SK-N-SH (cell line): Measurements from ENCODE around the gene COG4. TPM values are rescaled to one million over a fixed set of nuclear protein-coding genes. Genes with fewer than 3 reads are reported as not detected.

Experiments used
- CTCF ChIA-PET: fragments of 300-600, 350-600 bp; formaldehyde crosslinking; extraction: SDS; loops from one replicate; lab custom pipeline; 2021; lab: Yijun Ruan, JAX
- POLR2A ChIA-PET: fragments of 350-600 bp; sonication (Branson Sonifier 250); formaldehyde crosslinking; extraction: SDS; loops from one replicate; lab custom pipeline; 2020; ENCODE audit warnings: antibody characterized with exemption, inconsistent platforms; lab: Yijun Ruan, JAX
- DNase-seq: peaks from one replicate; pipeline ENCODE4 v3.0.0; 2012
- H2AFZ ChIP-seq: fragments of 200-600 bp; sonication (generic); 2 replicates; pipeline ENCODE4 v1.8.1; 2016; ENCODE audit warnings: antibody characterized with exemption, mild to moderate bottlenecking, low read depth
- H3F3A ChIP-seq: fragments of 200-600 bp; sonication (generic); replicated peaks from 2 replicates; pipeline ENCODE3; 2016; ENCODE audit warnings: antibody characterized with exemption, mild to moderate bottlenecking; ENCODE audit not compliant: insufficient read depth
- H3K27ac ChIP-seq, 2 experiments: fragments of 200-500 bp in 1 of 2; fragments of 200-600 bp in 1 of 2; sonication (Bioruptor generic) in 1 of 2; sonication (generic), shearing (Covaris generic) in 1 of 2; 2 replicates each; pipeline versions ENCODE4 v1.5.1 to v1.6.1; 2014 to 2016; ENCODE audit warnings: low read depth in 2 of 2, inconsistent platforms in 1 of 2, low read length in 1 of 2, mild to moderate bottlenecking in 1 of 2, mixed read lengths in 1 of 2
- H3K27me3 ChIP-seq: fragments of 200-600 bp; sonication (generic), shearing (Covaris generic); 2 replicates; pipeline ENCODE4 v1.6.1; 2016; ENCODE audit warnings: mixed run types; ENCODE audit not compliant: insufficient read depth
- H3K36me3 ChIP-seq, 2 experiments: fragments of 200-500 bp in 1 of 2; fragments of 200-600 bp in 1 of 2; sonication (Bioruptor generic) in 1 of 2; sonication (generic) in 1 of 2; replicated peaks in 1 of 2; 2 replicates each; pipeline versions ENCODE3 to v1.5.1; 2014 to 2016; ENCODE audit warnings: low read length in 1 of 2, mild to moderate bottlenecking in 1 of 2; ENCODE audit not compliant: insufficient read depth in 2 of 2, control insufficient read depth in 1 of 2
- H3K4me1 ChIP-seq, 2 experiments: fragments of 200-500 bp in 1 of 2; fragments of 200-600 bp in 1 of 2; sonication (Bioruptor generic) in 1 of 2; sonication (generic), shearing (Covaris generic) in 1 of 2; 2 replicates each; pipeline versions ENCODE4 v1.5.1 to v1.6.1; 2014 to 2016; ENCODE audit warnings: low read depth in 1 of 2, low read length in 1 of 2, mixed run types in 1 of 2; ENCODE audit not compliant: insufficient read depth in 2 of 2, control insufficient read depth in 1 of 2
- H3K4me2 ChIP-seq: fragments of 200-600 bp; sonication (generic), shearing (Covaris generic); 2 replicates; pipeline ENCODE4 v1.6.1; 2017; ENCODE audit warnings: mixed run types
- H3K4me3 ChIP-seq, 2 experiments: fragments of 200-500 bp in 1 of 2; fragments of 200-600 bp in 1 of 2; sonication (Bioruptor generic) in 1 of 2; sonication (generic), shearing (Covaris generic) in 1 of 2; 2 replicates each; pipeline versions ENCODE4 v1.5.1 to v1.8.1; 2014 to 2016; ENCODE audit warnings: low read depth in 2 of 2, inconsistent platforms in 1 of 2, low read length in 1 of 2, mild to moderate bottlenecking in 1 of 2, mixed read lengths in 1 of 2, moderate library complexity in 1 of 2
- H3K79me2 ChIP-seq: fragments of 200-600 bp; sonication (generic); 2 replicates; pipeline ENCODE4 v1.8.1; 2017; ENCODE audit warnings: mild to moderate bottlenecking; ENCODE audit not compliant: insufficient read depth
- H3K9ac ChIP-seq: fragments of 200-600 bp; sonication (generic); 2 replicates; pipeline ENCODE4 v1.6.1; 2017; ENCODE audit warnings: mixed run types
- H3K9me2 ChIP-seq: fragments of 200-600 bp; sonication (generic); 2 replicates; pipeline ENCODE4 v1.6.1; 2017; ENCODE audit warnings: mixed run types
- H3K9me3 ChIP-seq: fragments of 200-600 bp; sonication (generic); 2 replicates; pipeline ENCODE4 v1.6.1; 2017; ENCODE audit warnings: mixed run types, mild to moderate bottlenecking, moderate library complexity
- H4K20me1 ChIP-seq: fragments of 200-600 bp; sonication (generic); 2 replicates; pipeline ENCODE4 v1.6.1; 2017; ENCODE audit warnings: mild to moderate bottlenecking, mixed run types; ENCODE audit not compliant: insufficient read depth
- CHD2 ChIP-seq: fragments of 150-350 bp; IDR thresholded peaks from 2 replicates; pipeline ENCODE4 v1.6.1; 2018; ENCODE audit warnings: low read length; ENCODE audit not compliant: partially characterized antibody
- ELF1 ChIP-seq: IDR thresholded peaks from 2 replicates; pipeline ENCODE4 v1.4.0; 2012
- EZH2phosphoT487 ChIP-seq: fragments of 200-600 bp; sonication (generic); IDR thresholded peaks from 2 replicates; pipeline ENCODE4 v1.6.1; 2017; ENCODE audit warnings: low read depth, mixed run types, mild to moderate bottlenecking, antibody characterized with exemption, moderate library complexity, borderline replicate concordance
- MXI1 ChIP-seq: IDR thresholded peaks from 2 replicates; pipeline ENCODE4 v1.6.1; 2012; ENCODE audit warnings: mild to moderate bottlenecking, low read depth, low read length, improper control_type of control experiment
- WGBS: methylation state at CpG from one replicate; pipeline ENCODE4 v1.1.6; 2017; ENCODE audit warnings: low lambda C conversion rate; 5-methylcytosine and 5-hydroxymethylcytosine counted together
- polyA plus RNA-seq, 3 experiments: library from polyadenylated mRNA; depleted of rRNA; stranded (reverse); fragments of >200 nt; gene quantifications; 2 replicates each; pipeline ENCODE4 v1.2.3, GENCODE V29; 2012
- TF ChIP-seq, protein P1 (sequence below): IDR thresholded peaks from 2 replicates; pipeline ENCODE4; 2012
- TF ChIP-seq, protein P2 (sequence below): fragments of 150-350 bp; IDR thresholded peaks from 2 replicates; pipeline ENCODE4 v1.6.1; 2017; ENCODE audit warnings: antibody characterized with exemption, low read length, low read depth, borderline replicate concordance
- TF ChIP-seq, protein P3 (sequence below): IDR thresholded peaks from 2 replicates; pipeline ENCODE4 v1.6.1; 2012; ENCODE audit warnings: mild to moderate bottlenecking, low read depth, low read length, moderate library complexity
- TF ChIP-seq, protein P4 (sequence below): IDR thresholded peaks from 2 replicates; pipeline ENCODE4 v1.4.0; 2012; ENCODE audit warnings: low read depth, borderline replicate concordance

The COG4 gene
- polyA plus RNA-seq, 1 of the 3 experiments (the other 2 are of a cell fraction), result 54.4 TPM

DNA sequence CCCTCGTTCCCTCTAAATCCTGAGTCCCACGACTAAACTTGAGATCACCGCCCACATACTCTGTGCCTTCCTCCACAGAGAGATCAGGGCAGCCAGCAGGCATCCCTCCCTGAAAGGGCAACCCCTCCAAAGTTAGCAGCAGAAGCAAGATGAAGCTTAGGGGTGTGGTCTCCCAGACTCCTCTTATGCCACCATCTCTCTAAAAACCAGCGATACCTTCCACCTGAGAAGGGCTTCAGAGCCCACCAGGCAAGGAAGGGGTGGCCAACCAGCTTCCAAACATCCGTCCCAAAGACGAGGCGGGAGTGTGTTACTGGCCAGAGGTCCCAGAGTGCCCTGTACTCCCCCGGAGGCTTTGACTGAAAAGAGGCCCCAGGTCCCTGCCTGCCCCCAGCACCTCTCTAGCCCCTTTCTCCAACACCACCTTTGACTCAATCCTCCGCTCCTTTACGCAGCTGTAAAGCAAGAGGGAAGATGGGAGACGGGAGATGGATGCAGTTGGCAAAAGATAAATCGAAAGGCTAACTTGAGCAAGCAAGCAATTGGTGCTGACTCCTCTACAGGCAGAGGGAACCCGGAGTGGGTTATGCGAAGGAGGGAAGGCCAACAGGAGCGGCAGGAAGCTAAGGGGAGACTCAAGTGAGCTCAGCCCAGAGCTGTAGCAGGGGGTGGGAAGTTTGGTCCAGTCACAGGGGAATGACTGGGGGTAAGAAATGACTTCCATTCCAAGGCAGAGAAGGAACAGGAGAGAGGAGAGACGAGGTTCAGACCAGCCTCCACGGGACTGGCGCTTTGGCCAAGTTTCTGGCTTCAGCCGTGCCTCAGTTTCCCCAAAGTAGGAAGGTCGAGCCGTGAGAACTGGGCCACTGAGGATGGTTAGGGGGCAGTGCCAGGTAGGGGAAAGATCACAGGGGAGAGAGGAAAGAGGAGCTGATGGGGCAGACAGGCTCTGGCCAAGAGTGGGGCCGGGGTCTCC, 85.5 kb downstream of the COG4 start:
- Histone ChIP-seq H3K27ac (peak overlapping the region; percentile 75 to 90), H3K9ac (peak overlapping the region; percentile 74), H2AFZ (no peak overlapping the region), H3K9me3 (no peaks in the 10 kb centered on the region), H3K79me2 (peaks cover 57% of the 10 kb centered on the region), H3K4me2 (peak overlapping the region; percentile 100), H4K20me1 (peaks cover 36% of the 10 kb centered on the region), H3K4me3 (peak overlapping the region; percentile 73 to 78), H3K36me3 (peaks cover 6 to 10% of the 10 kb centered on the region in 2 experiments), H3K4me1 (peaks cover 22 to 41% of the 10 kb centered on the region in 2 experiments; a peak in 3 of 4 replicates), H3K9me2 (no peaks in the 10 kb centered on the region), H3K27me3 (no peaks in the 10 kb centered on the region), H3F3A (peaks cover 32% of the 10 kb centered on the region)
- ChIA-PET CTCF (interaction anchor here (0.9 to 2.3 kb wide), 6 partner anchors 21 to 68 kb away, joined by 3 to 10 read pairs (median 4); no protein-coding TSS in a partner anchor), POLR2A (interaction anchor here (0.7 to 3.0 kb wide), 3 partner anchors 10 to 61 kb away, joined by 3 to 22 read pairs (median 11); no protein-coding TSS in a partner anchor)
- peak; percentile 41 for DNase-seq
- no peak for TF ChIP-seq ELF1
- TF ChIP-seq, protein P1, sequence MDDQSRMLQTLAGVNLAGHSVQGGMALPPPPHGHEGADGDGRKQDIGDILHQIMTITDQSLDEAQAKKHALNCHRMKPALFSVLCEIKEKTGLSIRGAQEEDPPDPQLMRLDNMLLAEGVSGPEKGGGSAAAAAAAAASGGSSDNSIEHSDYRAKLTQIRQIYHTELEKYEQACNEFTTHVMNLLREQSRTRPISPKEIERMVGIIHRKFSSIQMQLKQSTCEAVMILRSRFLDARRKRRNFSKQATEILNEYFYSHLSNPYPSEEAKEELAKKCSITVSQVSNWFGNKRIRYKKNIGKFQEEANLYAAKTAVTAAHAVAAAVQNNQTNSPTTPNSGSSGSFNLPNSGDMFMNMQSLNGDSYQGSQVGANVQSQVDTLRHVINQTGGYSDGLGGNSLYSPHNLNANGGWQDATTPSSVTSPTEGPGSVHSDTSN, result no peak
- TF ChIP-seq, protein P2, sequence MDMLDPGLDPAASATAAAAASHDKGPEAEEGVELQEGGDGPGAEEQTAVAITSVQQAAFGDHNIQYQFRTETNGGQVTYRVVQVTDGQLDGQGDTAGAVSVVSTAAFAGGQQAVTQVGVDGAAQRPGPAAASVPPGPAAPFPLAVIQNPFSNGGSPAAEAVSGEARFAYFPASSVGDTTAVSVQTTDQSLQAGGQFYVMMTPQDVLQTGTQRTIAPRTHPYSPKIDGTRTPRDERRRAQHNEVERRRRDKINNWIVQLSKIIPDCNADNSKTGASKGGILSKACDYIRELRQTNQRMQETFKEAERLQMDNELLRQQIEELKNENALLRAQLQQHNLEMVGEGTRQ, result no peak
- TF ChIP-seq EZH2phosphoT487, result no peak
- no peak for TF ChIP-seq MXI1
- TF ChIP-seq, protein P3, sequence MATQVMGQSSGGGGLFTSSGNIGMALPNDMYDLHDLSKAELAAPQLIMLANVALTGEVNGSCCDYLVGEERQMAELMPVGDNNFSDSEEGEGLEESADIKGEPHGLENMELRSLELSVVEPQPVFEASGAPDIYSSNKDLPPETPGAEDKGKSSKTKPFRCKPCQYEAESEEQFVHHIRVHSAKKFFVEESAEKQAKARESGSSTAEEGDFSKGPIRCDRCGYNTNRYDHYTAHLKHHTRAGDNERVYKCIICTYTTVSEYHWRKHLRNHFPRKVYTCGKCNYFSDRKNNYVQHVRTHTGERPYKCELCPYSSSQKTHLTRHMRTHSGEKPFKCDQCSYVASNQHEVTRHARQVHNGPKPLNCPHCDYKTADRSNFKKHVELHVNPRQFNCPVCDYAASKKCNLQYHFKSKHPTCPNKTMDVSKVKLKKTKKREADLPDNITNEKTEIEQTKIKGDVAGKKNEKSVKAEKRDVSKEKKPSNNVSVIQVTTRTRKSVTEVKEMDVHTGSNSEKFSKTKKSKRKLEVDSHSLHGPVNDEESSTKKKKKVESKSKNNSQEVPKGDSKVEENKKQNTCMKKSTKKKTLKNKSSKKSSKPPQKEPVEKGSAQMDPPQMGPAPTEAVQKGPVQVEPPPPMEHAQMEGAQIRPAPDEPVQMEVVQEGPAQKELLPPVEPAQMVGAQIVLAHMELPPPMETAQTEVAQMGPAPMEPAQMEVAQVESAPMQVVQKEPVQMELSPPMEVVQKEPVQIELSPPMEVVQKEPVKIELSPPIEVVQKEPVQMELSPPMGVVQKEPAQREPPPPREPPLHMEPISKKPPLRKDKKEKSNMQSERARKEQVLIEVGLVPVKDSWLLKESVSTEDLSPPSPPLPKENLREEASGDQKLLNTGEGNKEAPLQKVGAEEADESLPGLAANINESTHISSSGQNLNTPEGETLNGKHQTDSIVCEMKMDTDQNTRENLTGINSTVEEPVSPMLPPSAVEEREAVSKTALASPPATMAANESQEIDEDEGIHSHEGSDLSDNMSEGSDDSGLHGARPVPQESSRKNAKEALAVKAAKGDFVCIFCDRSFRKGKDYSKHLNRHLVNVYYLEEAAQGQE, result no peak
- no peak for TF ChIP-seq CHD2
- TF ChIP-seq, protein P4, sequence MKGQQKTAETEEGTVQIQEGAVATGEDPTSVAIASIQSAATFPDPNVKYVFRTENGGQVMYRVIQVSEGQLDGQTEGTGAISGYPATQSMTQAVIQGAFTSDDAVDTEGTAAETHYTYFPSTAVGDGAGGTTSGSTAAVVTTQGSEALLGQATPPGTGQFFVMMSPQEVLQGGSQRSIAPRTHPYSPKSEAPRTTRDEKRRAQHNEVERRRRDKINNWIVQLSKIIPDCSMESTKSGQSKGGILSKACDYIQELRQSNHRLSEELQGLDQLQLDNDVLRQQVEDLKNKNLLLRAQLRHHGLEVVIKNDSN, result no peak
- WGBS, result 9% methylated on average over 22 of the region's 22 CpGs
